NCI-H774 (cell line): ENCODE data around the gene SEMA7A.
"Not testable (repeated sequence)": the region's sequence is repeated elsewhere in the genome, so short reads cannot be mapped to it uniquely, and the experiment has no call there.

Experiments used
- DNase-seq: peaks from one replicate; lab custom pipeline; 2025; lab: John Stamatoyannopoulos, UW

Gene SEMA7A

GRCh38 chr15:74373056-74373650 lies 60.6 kb downstream of the SEMA7A start:
- DNase-seq, result no peak

GRCh38 chr15:74370471-74370870 lies 63.3 kb downstream of the SEMA7A start:
- DNase-seq, result no peak

GRCh38 chr15:74369756-74370155 lies 64.0 kb downstream of the SEMA7A start:
- DNase-seq, result no peak

- DNase-seq, result no peak
These were observed 64.5 kb downstream of the SEMA7A start for GRCh38 chr15:74369084-74369745.

GRCh38 chr15:74368121-74368520 lies 65.6 kb downstream of the SEMA7A start:
- DNase-seq, result no peak

GRCh38 chr15:74367296-74367854 lies 66.4 kb downstream of the SEMA7A start, which contains the start of gene CYP11A1:
TSS of gene CYP11A1 (minus strand) at chr15:74367646. CDS start at chr15:74367585, 61 bp downstream.
- DNase-seq, result no peak

- DNase-seq, result peak; percentile 43
These were observed 67.9 kb downstream of the SEMA7A start for GRCh38 chr15:74365598-74366445.

- DNase-seq, result no peak
These were observed 68.7 kb downstream of the SEMA7A start for GRCh38 chr15:74364936-74365597.

- no peak for DNase-seq
These were observed 71.3 kb downstream of the SEMA7A start for GRCh38 chr15:74362482-74362881.

- not testable (repeated sequence) for DNase-seq
These were observed 72.9 kb downstream of the SEMA7A start for GRCh38 chr15:74360855-74361254.

GRCh38 chr15:74359376-74359775 lies 74.4 kb downstream of the SEMA7A start:
- DNase-seq, result not testable (repeated sequence)
